PC-3 (cell line): ENCODE measurements around the gene SLC16A8. TPM values are rescaled to one million over a fixed set of nuclear protein-coding genes. Genes with fewer than 3 reads are reported as not detected.

Experiments used
- ATAC-seq: fragments of 200-7000 bp; cut with Tn5 transposase; 2 replicates; pipeline ENCODE4 v1.9.1; 2020; ENCODE audit warnings: mild to moderate bottlenecking, moderate library complexity
- BruUV-seq: library from RNA; stranded (reverse); fragments of 400-500 nt; replicated peaks from 2 replicates; lab custom pipeline; 2021; lab: Mats Ljungman, UMichigan
- CTCF ChIA-PET: fragments of 300-600 bp; sonication (Branson Sonifier 250); formaldehyde crosslinking; loops from one replicate; lab custom pipeline; 2022; ENCODE audit warnings: antibody characterized with exemption; lab: Charles Lee
- POLR2A ChIA-PET: fragments of 300-600 bp; sonication (Branson Sonifier 250); formaldehyde crosslinking; loops from one replicate; lab custom pipeline; 2022; ENCODE audit warnings: antibody characterized with exemption; ENCODE audit not compliant: unreplicated experiment; lab: Charles Lee
- DNase-seq: peaks from one replicate; pipeline ENCODE4 v3.0.0-alpha.2; 2015
- H2AFZ ChIP-seq: fragments of 300-600 bp; sonication (generic); 2 replicates; pipeline ENCODE4 v1.6.0; 2016; ENCODE audit warnings: antibody characterized with exemption, low read length
- H3F3A ChIP-seq: fragments of 300-600 bp; sonication (generic); one replicate; pipeline ENCODE4 v1.6.0; 2017; ENCODE audit warnings: antibody characterized with exemption, low read length, control low read depth, mild to moderate bottlenecking; ENCODE audit not compliant: unreplicated experiment
- H3K27ac ChIP-seq: fragments of 300-600 bp; sonication (generic); 2 replicates; pipeline ENCODE4 v1.5.1; 2016; ENCODE audit warnings: mild to moderate bottlenecking, low read length
- H3K27me3 ChIP-seq: fragments of 300-600 bp; sonication (generic); 2 replicates; pipeline ENCODE4 v1.6.1; 2016; ENCODE audit warnings: low read length, mixed read lengths
- H3K36me3 ChIP-seq: fragments of 300-600 bp; sonication (generic); 2 replicates; pipeline ENCODE4 v1.6.1; 2016; ENCODE audit warnings: low read depth, mixed run types, low read length, mixed read lengths
- H3K4me1 ChIP-seq: fragments of 300-600 bp; sonication (generic); 2 replicates; pipeline ENCODE4 v1.5.1; 2016; ENCODE audit warnings: low read length; ENCODE audit not compliant: insufficient read depth
- H3K4me2 ChIP-seq: fragments of 300-600 bp; sonication (generic); 2 replicates; pipeline ENCODE4 v1.6.0; 2016; ENCODE audit warnings: low read length
- H3K4me3 ChIP-seq: fragments of 300-600 bp; sonication (generic); 2 replicates; pipeline ENCODE4 v1.5.1; 2016; ENCODE audit warnings: mild to moderate bottlenecking, low read length, mixed read lengths
- H3K79me2 ChIP-seq: fragments of 300-600 bp; sonication (generic); 2 replicates; pipeline ENCODE4 v1.6.1; 2017; ENCODE audit warnings: low read length, mixed read lengths
- H3K9ac ChIP-seq: fragments of 300-600 bp; sonication (generic); 2 replicates; pipeline ENCODE4 v1.6.0; 2016; ENCODE audit warnings: mild to moderate bottlenecking, low read length
- H3K9me2 ChIP-seq: fragments of 300-600 bp; sonication (generic); replicated peaks from 2 replicates; pipeline ENCODE4 v1.6.1; 2016; ENCODE audit warnings: mixed run types, low read length, mixed read lengths
- H3K9me3 ChIP-seq: fragments of 300-600 bp; sonication (generic); 2 replicates; pipeline ENCODE4 v1.6.1; 2016; ENCODE audit warnings: low read length, mixed read lengths
- H4K20me1 ChIP-seq: fragments of 300-600 bp; sonication (generic); 2 replicates; pipeline ENCODE4 v1.6.1; 2016; ENCODE audit warnings: low read length, mixed read lengths
- CTCF ChIP-seq: fragments of 300-600 bp; sonication (generic); conservative IDR thresholded peaks from 2 replicates; pipeline ENCODE4 v1.5.1; 2017; ENCODE audit warnings: antibody characterized with exemption, low read depth, mild to moderate bottlenecking, low read length
- EZH2 ChIP-seq: fragments of 300-600 bp; sonication (generic); IDR thresholded peaks from one replicate; pipeline ENCODE4 v1.6.1; 2017; ENCODE audit warnings: antibody characterized with exemption, mild to moderate bottlenecking, low read length; ENCODE audit not compliant: unreplicated experiment
- EZH2phosphoT487 ChIP-seq: fragments of 300-600 bp; sonication (generic); IDR thresholded peaks from 2 replicates; pipeline ENCODE4 v1.6.1; 2018; ENCODE audit warnings: mild to moderate bottlenecking, antibody characterized with exemption, low read length, borderline replicate concordance
- intact Hi-C: fragments of 100-400 bp; cut with micrococcal nuclease; formaldehyde crosslinking; loops from 2 replicates; pipeline ENCODE4 v1.9.0; 2023
- total RNA-seq: library from RNA; depleted of rRNA; stranded (reverse); fragments of >200 nt; gene quantifications from 2 replicates; pipeline ENCODE4 v1.2.3, GENCODE V29; 2014

Gene SLC16A8
- total RNA-seq, 1 experiment from 2014 or later = not detected

- CTCF ChIA-PET = no interaction called here
- Histone ChIP-seq H3K9me2 (no peaks in the 10 kb centered on the region), H3K36me3 (no peaks in the 10 kb centered on the region), H3K4me2 (no peak overlapping the region), H3F3A (no peaks in the 10 kb centered on the region), H3K4me3 (no peak overlapping the region), H3K9ac (no peak overlapping the region), H3K27me3 (no peaks in the 10 kb centered on the region), H3K27ac (no peak overlapping the region), H2AFZ (no peak overlapping the region), H3K4me1 (no peaks in the 10 kb centered on the region), H4K20me1 (no peaks in the 10 kb centered on the region), H3K9me3 (no peaks in the 10 kb centered on the region), H3K79me2 (no peaks in the 10 kb centered on the region)
- TF ChIP-seq CTCF (no peak), EZH2phosphoT487 (no peak), EZH2 (no peak)
- intact Hi-C loops = no loop called here
- POLR2A ChIA-PET = no interaction called here
- DNase-seq = no peak
- ATAC-seq = no peak
- BruUV-seq = no TSS peak
Observed at GRCh38 chr22:38129021-38129420, 45.0 kb upstream of the SLC16A8 start.

- Histone ChIP-seq H2AFZ (no peak overlapping the region), H3K27me3 (no peaks in the 10 kb centered on the region), H3K36me3 (no peaks in the 10 kb centered on the region), H3K79me2 (no peaks in the 10 kb centered on the region), H3K9ac (no peak overlapping the region), H4K20me1 (no peaks in the 10 kb centered on the region), H3K27ac (no peak overlapping the region), H3F3A (no peaks in the 10 kb centered on the region), H3K9me2 (no peaks in the 10 kb centered on the region), H3K4me2 (no peak overlapping the region), H3K9me3 (no peaks in the 10 kb centered on the region), H3K4me3 (no peak overlapping the region), H3K4me1 (no peaks in the 10 kb centered on the region)
- no peak for DNase-seq
- no peak for ATAC-seq
- ChIA-PET POLR2A (no interaction called here), CTCF (no interaction called here)
- intact Hi-C loops = no loop called here
- BruUV-seq = no TSS peak
- TF ChIP-seq CTCF = no peak
- TF ChIP-seq EZH2 = no peak
- TF ChIP-seq EZH2phosphoT487 = no peak
Observed at GRCh38 chr22:38127869-38128268, 43.9 kb upstream of the SLC16A8 start.

- H3K4me1 ChIP-seq = no peaks in the 10 kb centered on the region
- CTCF ChIA-PET = no interaction called here
- H3K9me3 ChIP-seq = no peaks in the 10 kb centered on the region
- TF ChIP-seq EZH2 (no peak), CTCF (no peak), EZH2phosphoT487 (no peak)
- BruUV-seq = no TSS peak
- H3K36me3 ChIP-seq = no peaks in the 10 kb centered on the region
- no peaks in the 10 kb centered on the region for H3F3A ChIP-seq
- intact Hi-C loops = no loop called here
- H3K27me3 ChIP-seq = no peaks in the 10 kb centered on the region
- ATAC-seq (no peak), DNase-seq (no peak)
- no peak overlapping the region for H3K4me3 ChIP-seq
- H3K27ac ChIP-seq = no peak overlapping the region
- no peak overlapping the region for H2AFZ ChIP-seq
- no peaks in the 10 kb centered on the region for H3K79me2 ChIP-seq
- no peak overlapping the region for H3K9ac ChIP-seq
- H3K4me2 ChIP-seq = no peak overlapping the region
- H3K9me2 ChIP-seq = no peaks in the 10 kb centered on the region
- POLR2A ChIA-PET = no interaction called here
- H4K20me1 ChIP-seq = no peaks in the 10 kb centered on the region
Observed at GRCh38 chr22:38126928-38127668, 43.1 kb upstream of the SLC16A8 start.
